ENCODE results near the gene FMNL3.

FMNL3 gene

DNA sequence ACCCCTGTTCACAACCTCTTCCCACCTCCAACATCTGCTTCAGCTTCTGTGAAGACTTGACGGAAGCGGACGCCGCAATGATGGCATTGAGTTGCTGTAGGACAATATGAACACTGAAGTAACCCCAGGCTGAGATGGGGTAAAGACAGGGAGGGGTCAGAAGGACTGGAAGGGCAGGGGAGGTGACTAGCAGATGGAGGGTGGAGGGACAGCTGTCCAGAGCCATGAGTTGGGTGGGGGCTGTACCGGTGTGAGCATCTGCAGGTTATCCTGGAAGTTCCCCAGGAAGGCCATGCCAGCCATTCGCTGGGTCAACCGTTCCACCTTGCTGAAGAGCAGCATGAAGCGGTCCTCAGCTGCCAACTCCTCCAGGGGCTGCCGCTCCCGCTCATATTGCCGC lies 57.8 kb downstream of the FMNL3 start:
- in situ Hi-C loops (cut with HindIII; ENCODE audit: low pct_ligation_motif_present, low sequenced_read_pairs): no loop called here
- no peak overlapping the region for H3K27ac ChIP-seq
- H3K4me3 ChIP-seq (ENCODE audit: low read depth, low read length): no peak overlapping the region
- H3K27me3 ChIP-seq (replicated peaks): no peaks in the 10 kb centered on the region
- peaks cover 89% of the 10 kb centered on the region for H3K36me3 ChIP-seq (replicated peaks)
- TF ChIP-seq, protein P1, sequence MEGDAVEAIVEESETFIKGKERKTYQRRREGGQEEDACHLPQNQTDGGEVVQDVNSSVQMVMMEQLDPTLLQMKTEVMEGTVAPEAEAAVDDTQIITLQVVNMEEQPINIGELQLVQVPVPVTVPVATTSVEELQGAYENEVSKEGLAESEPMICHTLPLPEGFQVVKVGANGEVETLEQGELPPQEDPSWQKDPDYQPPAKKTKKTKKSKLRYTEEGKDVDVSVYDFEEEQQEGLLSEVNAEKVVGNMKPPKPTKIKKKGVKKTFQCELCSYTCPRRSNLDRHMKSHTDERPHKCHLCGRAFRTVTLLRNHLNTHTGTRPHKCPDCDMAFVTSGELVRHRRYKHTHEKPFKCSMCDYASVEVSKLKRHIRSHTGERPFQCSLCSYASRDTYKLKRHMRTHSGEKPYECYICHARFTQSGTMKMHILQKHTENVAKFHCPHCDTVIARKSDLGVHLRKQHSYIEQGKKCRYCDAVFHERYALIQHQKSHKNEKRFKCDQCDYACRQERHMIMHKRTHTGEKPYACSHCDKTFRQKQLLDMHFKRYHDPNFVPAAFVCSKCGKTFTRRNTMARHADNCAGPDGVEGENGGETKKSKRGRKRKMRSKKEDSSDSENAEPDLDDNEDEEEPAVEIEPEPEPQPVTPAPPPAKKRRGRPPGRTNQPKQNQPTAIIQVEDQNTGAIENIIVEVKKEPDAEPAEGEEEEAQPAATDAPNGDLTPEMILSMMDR (IDR thresholded peaks at IDR 0.05; ENCODE audit: low read depth, low read length, missing control alignments): no peak
- no peak for DNase-seq

DNA sequence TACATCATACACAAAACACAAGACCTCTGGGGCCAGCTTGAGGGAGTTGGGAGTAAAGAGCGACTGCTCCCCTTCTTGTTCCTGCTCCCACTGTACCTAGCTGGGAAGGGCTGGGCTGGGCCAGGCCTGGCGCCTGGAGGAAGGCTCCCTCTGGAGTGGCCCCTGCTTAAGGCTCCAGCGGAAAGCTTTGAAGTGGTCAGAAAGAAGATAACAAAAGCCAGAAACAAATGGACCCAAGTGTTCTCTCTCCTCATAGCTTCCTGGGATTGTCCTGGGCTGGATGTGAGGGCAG lies 58.5 kb downstream of the FMNL3 start:
- Histone ChIP-seq H3K4me3 (ENCODE audit: low read depth, low read length) (no peak overlapping the region), H3K27me3 (replicated peaks) (no peaks in the 10 kb centered on the region), H3K27ac (no peak overlapping the region), H3K36me3 (replicated peaks) (peaks cover 89% of the 10 kb centered on the region)
- TF ChIP-seq, protein P1 (IDR thresholded peaks at IDR 0.05; ENCODE audit: low read depth, low read length, missing control alignments): no peak
- no peak for DNase-seq
- in situ Hi-C loops (cut with HindIII; ENCODE audit: low pct_ligation_motif_present, low sequenced_read_pairs): no loop called here

DNA sequence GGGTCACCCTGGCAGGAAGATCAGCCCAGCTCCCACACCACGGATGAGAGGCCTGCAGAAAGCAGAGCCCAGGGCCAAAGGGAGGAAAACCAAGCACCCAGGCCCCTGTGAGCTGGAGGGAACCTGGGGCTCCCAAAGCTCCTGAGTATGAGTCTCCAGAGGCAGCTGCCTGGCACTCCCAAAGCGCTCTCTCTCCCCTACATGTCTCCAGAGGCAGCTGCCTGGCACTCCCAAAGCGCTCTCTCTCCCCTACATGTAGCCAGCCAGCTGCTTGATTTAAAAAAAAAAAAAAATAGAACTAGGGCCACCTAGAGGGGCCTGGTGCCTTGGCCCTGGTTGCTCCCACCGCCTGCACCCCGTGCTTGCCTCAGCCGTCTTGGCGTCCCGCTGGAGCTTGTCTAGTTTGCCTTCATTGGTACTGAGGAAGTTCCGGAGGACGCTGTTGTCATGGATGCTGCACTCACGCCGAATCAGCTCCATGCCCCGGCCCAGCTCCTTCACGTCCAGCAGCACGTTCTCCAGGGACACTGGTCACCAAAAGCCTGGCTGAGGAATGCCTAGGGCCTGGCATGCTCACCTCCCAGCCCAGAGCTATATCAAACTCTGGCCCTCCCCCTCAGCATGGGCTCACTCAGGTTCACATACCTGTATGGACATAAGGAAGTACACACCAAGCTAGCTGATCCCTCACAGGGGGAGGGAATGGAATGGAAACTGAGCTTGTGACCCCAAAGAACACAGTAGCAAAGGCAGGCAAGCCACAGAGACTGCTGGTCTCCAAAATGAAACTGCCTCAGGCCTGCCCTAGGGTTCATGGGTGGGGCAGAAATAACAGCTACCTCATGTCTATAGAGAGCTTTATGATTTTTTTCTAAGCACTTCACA lies 59.1 kb downstream of the FMNL3 start:
- in situ Hi-C loops (cut with HindIII; ENCODE audit: low pct_ligation_motif_present, low sequenced_read_pairs): no loop called here
- peaks cover 85% of the 10 kb centered on the region for H3K36me3 ChIP-seq (replicated peaks)

DNA sequence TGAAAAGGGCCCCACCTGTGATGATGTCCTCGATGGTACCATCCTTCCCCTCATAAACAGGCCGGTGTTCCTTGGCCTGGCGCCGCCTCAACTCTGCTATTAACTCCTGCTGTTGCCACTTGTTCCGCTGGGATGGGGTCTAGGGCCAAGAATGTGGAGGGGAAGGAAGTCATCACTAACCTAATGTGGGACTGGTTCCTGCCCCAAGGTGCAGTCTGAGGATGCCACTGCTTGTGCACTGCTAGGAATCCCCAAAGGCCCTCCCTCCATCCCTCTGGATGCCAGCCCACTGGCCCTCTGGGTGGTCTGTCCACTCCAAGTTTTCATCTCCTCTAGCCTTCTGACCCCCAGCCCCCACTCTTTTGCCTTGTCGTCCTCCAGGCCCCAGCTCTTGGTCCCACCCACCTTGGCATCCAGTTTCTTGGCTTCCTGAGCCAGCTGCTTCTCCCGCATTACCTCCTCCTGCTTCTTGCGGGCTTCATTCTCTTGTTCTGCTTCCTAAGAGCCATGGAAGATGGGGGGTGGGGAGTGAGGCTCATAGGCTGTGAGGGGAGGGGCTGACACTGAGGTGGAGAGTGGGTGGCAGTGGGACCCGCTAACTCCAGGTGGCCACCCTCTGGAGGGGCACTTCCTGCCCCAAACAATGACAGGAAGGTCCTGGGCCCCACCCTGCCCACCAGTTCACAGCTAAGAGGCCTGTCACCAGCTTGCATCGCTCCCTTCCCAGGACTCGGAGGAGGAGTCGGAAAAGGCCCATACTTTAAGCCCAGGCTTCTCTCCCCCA lies 60.1 kb downstream of the FMNL3 start:
- TF ChIP-seq, protein P1 (IDR thresholded peaks at IDR 0.05; ENCODE audit: low read depth, low read length, missing control alignments): no peak
- H3K27me3 ChIP-seq (replicated peaks): no peaks in the 10 kb centered on the region
- H3K4me3 ChIP-seq (ENCODE audit: low read depth, low read length): no peak overlapping the region
- H3K27ac ChIP-seq: no peak overlapping the region
- H3K36me3 ChIP-seq (replicated peaks): peaks cover 82% of the 10 kb centered on the region
- DNase-seq: no peak
- in situ Hi-C loops (cut with HindIII; ENCODE audit: low pct_ligation_motif_present, low sequenced_read_pairs): no loop called here

More for the DNA sequence above, 59.1 kb downstream of the FMNL3 start:
- TF ChIP-seq, protein P1 (IDR thresholded peaks at IDR 0.05; ENCODE audit: low read depth, low read length, missing control alignments): no peak
- H3K27ac ChIP-seq: no peak overlapping the region
- DNase-seq: no peak
- no peaks in the 10 kb centered on the region for H3K27me3 ChIP-seq (replicated peaks)
- H3K4me3 ChIP-seq (ENCODE audit: low read depth, low read length): no peak overlapping the region

DNA sequence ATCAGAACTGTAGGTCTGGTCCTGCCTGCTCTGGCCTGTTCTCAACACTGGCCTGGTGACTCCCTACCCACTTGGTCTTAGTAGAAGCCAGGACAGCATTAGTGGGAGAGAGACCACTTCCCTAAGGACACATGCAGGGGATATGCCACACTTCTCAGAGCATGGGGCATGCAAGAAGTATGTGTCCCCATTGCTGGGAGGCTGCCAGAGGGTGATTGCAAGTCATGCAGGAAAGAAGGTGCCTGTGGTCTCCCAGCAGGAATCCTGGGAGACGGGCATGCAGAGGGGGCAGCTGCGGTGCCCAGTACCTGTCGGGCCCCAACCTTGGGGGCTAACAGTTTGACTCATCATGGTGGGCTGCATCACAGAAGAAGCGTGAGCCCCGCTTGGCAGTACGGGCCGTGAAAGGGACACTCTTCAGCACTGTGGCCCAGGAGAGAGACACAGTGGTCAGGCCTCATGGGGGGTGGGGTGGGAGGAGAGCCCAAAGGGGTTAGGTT lies 60.8 kb downstream of the FMNL3 start:
- in situ Hi-C loops (cut with HindIII; ENCODE audit: low pct_ligation_motif_present, low sequenced_read_pairs): no loop called here
- peaks cover 77% of the 10 kb centered on the region for H3K36me3 ChIP-seq (replicated peaks)
- TF ChIP-seq, protein P1 (IDR thresholded peaks at IDR 0.05; ENCODE audit: low read depth, low read length, missing control alignments): no peak

More for the DNA sequence above, 60.8 kb downstream of the FMNL3 start:
- no peak overlapping the region for H3K27ac ChIP-seq
- H3K4me3 ChIP-seq (ENCODE audit: low read depth, low read length): no peak overlapping the region
- H3K27me3 ChIP-seq (replicated peaks): no peaks in the 10 kb centered on the region
- DNase-seq: no peak
